B cell (primary cell): Measurements from ENCODE around the gene FGF18. TPM values are rescaled to one million over a fixed set of nuclear protein-coding genes. Genes with fewer than 3 reads are reported as not detected.

Source experiments
- ATAC-seq: fragments of 200-7000 bp; cut with Tn5 transposase; one replicate; pipeline ENCODE4 v1.10.0; 2021; ENCODE audit warnings: low read depth, mild to moderate bottlenecking, moderate number of reproducible peaks, moderate library complexity
- CTCF ChIA-PET: fragments of 350-600 bp; sonication (Branson Sonifier 250); formaldehyde crosslinking; loops from one replicate; lab custom pipeline; 2021; ENCODE audit warnings: antibody characterized with exemption, inconsistent platforms; lab: Charles Lee
- POLR2A ChIA-PET: fragments of 350-600 bp; sonication (Branson Sonifier 250); formaldehyde crosslinking; loops from one replicate; lab custom pipeline; 2021; ENCODE audit warnings: antibody characterized with exemption; lab: Charles Lee
- DNase-seq: peaks from one replicate; pipeline ENCODE4 v3.0.0; 2013
- H2AFZ ChIP-seq: 2 replicates; pipeline ENCODE4 v1.6.1; 2012; ENCODE audit warnings: mild to moderate bottlenecking, low read depth, low read length; ENCODE audit not compliant: insufficient read depth, poor library complexity, severe bottlenecking
- H3K27ac ChIP-seq, 2 donors: 1 replicate in 1 of 2; 2 replicates in 1 of 2; pipeline ENCODE4 v1.5.1; 2012 to 2013; ENCODE audit warnings: low read length in 2 of 2, mild to moderate bottlenecking in 2 of 2, moderate library complexity in 1 of 2
- H3K27me3 ChIP-seq, 4 experiments: fragments of 200-600 bp in 1 of 4; sonication (generic) in 1 of 4; replicated peaks in 1 of 4; 1 replicate in 2 of 4; 2 replicates in 2 of 4; pipeline versions ENCODE4 v1.6.1 to v1.7.0; 2013 to 2016; ENCODE audit warnings: low read length in 3 of 4, mild to moderate bottlenecking in 2 of 4, mixed read lengths in 1 of 4, moderate library complexity in 1 of 4; ENCODE audit not compliant: insufficient read depth in 4 of 4, control insufficient read depth in 3 of 4; ENCODE audit errors: control extremely low read depth in 1 of 4
- H3K36me3 ChIP-seq, 2 experiments: replicated peaks in 1 of 2; 1 replicate in 1 of 2; 2 replicates in 1 of 2; pipeline versions ENCODE4 v1.6.1 to v1.7.1; 2013; ENCODE audit warnings: low read length in 1 of 2; ENCODE audit not compliant: insufficient read depth in 2 of 2, control insufficient read depth in 1 of 2; ENCODE audit errors: control extremely low read depth in 1 of 2, extremely low read depth in 1 of 2
- H3K4me1 ChIP-seq, 2 donors: fragments of 200-600 bp in 1 of 2; sonication (generic) in 1 of 2; 1 replicate in 1 of 2; 2 replicates in 1 of 2; pipeline versions ENCODE4 v1.5.1 to v1.6.1; 2013 to 2017; ENCODE audit warnings: low read length in 2 of 2; ENCODE audit not compliant: control insufficient read depth in 2 of 2, insufficient read depth in 2 of 2
- H3K4me2 ChIP-seq: replicated peaks from 2 replicates; pipeline ENCODE3; 2012; ENCODE audit warnings: mild to moderate bottlenecking, low read depth, low read length; ENCODE audit not compliant: poor library complexity, severe bottlenecking
- H3K4me3 ChIP-seq, 5 experiments: fragments of 200-600 bp in 1 of 5; sonication (generic) in 1 of 5; 1 replicate in 3 of 5; 2 replicates in 2 of 5; pipeline versions ENCODE4 v1.5.1 to v1.7.0; 2011 to 2016; ENCODE audit warnings: low read length in 4 of 5, mild to moderate bottlenecking in 4 of 5, low read depth in 2 of 5, control low read depth in 1 of 5, moderate library complexity in 1 of 5; ENCODE audit not compliant: insufficient read depth in 1 of 5; ENCODE audit errors: control extremely low read depth in 1 of 5, extremely low read depth in 1 of 5
- H3K79me2 ChIP-seq: fragments of 200-600 bp; sonication (generic); one replicate; pipeline ENCODE4 v1.6.0; 2016; ENCODE audit warnings: low read length; ENCODE audit not compliant: control insufficient read depth, insufficient read depth
- H3K9ac ChIP-seq: fragments of 200-600 bp; sonication (generic); 2 replicates; pipeline ENCODE4 v1.6.1; 2017; ENCODE audit warnings: mild to moderate bottlenecking, low read length, moderate library complexity
- H3K9me3 ChIP-seq, 3 donors: one replicate each; pipeline versions ENCODE4 v1.6.1 to v1.7.1; 2013; ENCODE audit warnings: low read length in 2 of 3; ENCODE audit not compliant: control insufficient read depth in 2 of 3, insufficient read depth in 1 of 3; ENCODE audit errors: control extremely low read depth in 1 of 3
- H4K20me1 ChIP-seq: 2 replicates; pipeline ENCODE4 v1.6.0; 2012; ENCODE audit warnings: mild to moderate bottlenecking, low read length; ENCODE audit not compliant: insufficient read depth, control insufficient read depth, poor library complexity, severe bottlenecking
- H3K27ac Mint-ChIP-seq: one replicate; pipeline ENCODE4 v1.8.0; 2021; ENCODE audit warnings: mixed read lengths
- H3K27me3 Mint-ChIP-seq: one replicate; pipeline ENCODE4 v1.8.0; 2021; ENCODE audit warnings: mixed read lengths
- H3K4me1 Mint-ChIP-seq: one replicate; pipeline ENCODE4 v1.8.0; 2021; ENCODE audit warnings: mixed read lengths
- H3K4me3 Mint-ChIP-seq: one replicate; pipeline ENCODE4 v1.8.0; 2021; ENCODE audit warnings: mixed read lengths
- H3K9me3 Mint-ChIP-seq: one replicate; pipeline ENCODE4 v1.8.0; 2022; ENCODE audit warnings: mixed read lengths; ENCODE audit not compliant: insufficient read depth
- EZH2 ChIP-seq: IDR thresholded peaks from 2 replicates; pipeline ENCODE4 v1.6.1; 2012; ENCODE audit warnings: borderline replicate concordance, low read depth, mild to moderate bottlenecking, moderate library complexity, low read length; ENCODE audit not compliant: insufficient read depth, poor library complexity, severe bottlenecking
- WGBS: methylation state at CpG from one replicate; pipeline ENCODE4 v1.1.5; 2013; ENCODE audit warnings: missing lambda C conversion rate; ENCODE audit not compliant: insufficient coverage; 5-methylcytosine and 5-hydroxymethylcytosine counted together
- intact Hi-C: fragments of 100-400 bp; cut with micrococcal nuclease; formaldehyde crosslinking; loops from one replicate; pipeline ENCODE4 v1.10.0; 2022
- polyA plus RNA-seq: library from polyadenylated mRNA; depleted of rRNA; stranded (reverse); fragments of >200 nt; gene quantifications from 2 replicates; pipeline ENCODE4 v1.2.3, GENCODE V29; 2012
- total RNA-seq, 2 donors: library from RNA; stranded (reverse); fragments of 120-200 nt in 1 of 2; gene quantifications; 1 replicate in 1 of 2; 2 replicates in 1 of 2; pipeline versions ENCODE4 v1.2.3 to v1.2.4, GENCODE V29; 2013 to 2022
- TF ChIP-seq, protein P1 (sequence below): fragments of 200-600 bp; IDR thresholded peaks from one replicate; pipeline ENCODE4 v1.8.0; 2022; ENCODE audit warnings: antibody characterized with exemption, mild to moderate bottlenecking

FGF18 gene
- total and polyA plus RNA-seq, 2 donors (not counting 1 experiment from before 2014, with no cell fraction given), result 0.06 to 0.15 TPM

DNA sequence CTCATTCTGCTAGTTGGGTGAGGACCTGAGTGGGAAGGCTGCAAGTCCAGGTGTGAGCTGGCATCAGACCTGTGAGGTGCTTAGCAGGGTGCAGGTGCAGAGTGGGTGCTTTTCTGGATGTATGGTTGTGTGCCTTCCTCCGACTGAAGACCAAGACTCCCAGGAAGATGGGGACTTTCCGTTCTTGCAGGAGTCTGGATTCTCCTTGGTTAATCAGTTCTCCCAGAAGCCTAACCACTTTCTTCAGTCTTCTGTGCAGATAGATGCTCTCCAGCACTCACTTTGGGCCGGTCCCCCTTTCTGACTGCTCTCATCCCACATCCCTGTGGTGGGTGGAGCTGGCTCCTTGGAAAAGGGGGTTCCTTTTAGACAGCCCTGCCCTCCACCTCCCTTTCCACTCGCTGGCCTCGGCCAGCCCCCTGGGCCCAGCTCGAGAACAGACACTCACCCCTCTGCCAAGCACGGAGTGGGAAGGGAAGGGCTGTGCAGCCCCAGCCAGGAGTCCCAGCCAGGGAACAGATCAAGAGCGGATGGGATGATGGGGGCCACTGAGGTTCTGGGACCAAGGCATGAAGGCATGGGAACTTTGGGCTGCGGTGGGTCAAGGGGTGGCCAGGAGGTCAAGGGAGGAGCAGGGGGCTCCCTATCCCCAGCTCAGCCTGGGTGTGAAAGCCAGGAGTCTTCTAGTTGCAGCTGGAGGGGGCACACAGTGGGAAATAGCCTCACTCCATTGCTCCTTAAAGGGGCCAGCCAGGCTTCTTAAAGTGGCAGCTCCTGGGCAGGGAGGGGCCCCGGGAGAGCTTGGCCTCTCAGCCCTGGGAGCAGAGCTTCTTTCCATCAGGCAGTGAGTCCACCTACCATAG lies 62.4 kb downstream of the FGF18 start:
- Histone ChIP-seq H3K4me2 (no peak overlapping the region), H2AFZ (no peak overlapping the region), H3K27me3 (peaks cover 0 to 10% (median 1%) of the 10 kb centered on the region in 4 experiments), H3K79me2 (no peaks in the 10 kb centered on the region), H3K9me3 (no peaks in the 10 kb centered on the region), H3K9ac (no peak overlapping the region), H4K20me1 (no peaks in the 10 kb centered on the region), H3K36me3 (no peaks in the 10 kb centered on the region), H3K27ac (no peak overlapping the region), H3K4me1 (peaks cover 0 to 3% of the 10 kb centered on the region in 2 donors), H3K4me3 (no peak overlapping the region)
- ChIA-PET POLR2A (no interaction called here), CTCF (interaction anchor here (0.7 to 1.3 kb wide), 3 partner anchors 63 to 1174 kb away, joined by 3 to 4 read pairs (median 3); partner anchors contain the start of gene FGF18)
- ATAC-seq, result no peak
- intact Hi-C loops, result loop anchor here (10.0 kb wide), 1 partner anchor 813 kb away; no protein-coding TSS in a partner anchor
- WGBS, result 89% methylated on average over 7 of the region's 10 CpGs
- TF ChIP-seq EZH2, result no peak
- TF ChIP-seq, protein P1, sequence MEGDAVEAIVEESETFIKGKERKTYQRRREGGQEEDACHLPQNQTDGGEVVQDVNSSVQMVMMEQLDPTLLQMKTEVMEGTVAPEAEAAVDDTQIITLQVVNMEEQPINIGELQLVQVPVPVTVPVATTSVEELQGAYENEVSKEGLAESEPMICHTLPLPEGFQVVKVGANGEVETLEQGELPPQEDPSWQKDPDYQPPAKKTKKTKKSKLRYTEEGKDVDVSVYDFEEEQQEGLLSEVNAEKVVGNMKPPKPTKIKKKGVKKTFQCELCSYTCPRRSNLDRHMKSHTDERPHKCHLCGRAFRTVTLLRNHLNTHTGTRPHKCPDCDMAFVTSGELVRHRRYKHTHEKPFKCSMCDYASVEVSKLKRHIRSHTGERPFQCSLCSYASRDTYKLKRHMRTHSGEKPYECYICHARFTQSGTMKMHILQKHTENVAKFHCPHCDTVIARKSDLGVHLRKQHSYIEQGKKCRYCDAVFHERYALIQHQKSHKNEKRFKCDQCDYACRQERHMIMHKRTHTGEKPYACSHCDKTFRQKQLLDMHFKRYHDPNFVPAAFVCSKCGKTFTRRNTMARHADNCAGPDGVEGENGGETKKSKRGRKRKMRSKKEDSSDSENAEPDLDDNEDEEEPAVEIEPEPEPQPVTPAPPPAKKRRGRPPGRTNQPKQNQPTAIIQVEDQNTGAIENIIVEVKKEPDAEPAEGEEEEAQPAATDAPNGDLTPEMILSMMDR, result no peak
- DNase-seq, result no peak
- Mint-ChIP-seq H3K27me3 (peaks cover 18% of the 10 kb centered on the region), H3K9me3 (no peaks in the 10 kb centered on the region), H3K4me3 (no peak overlapping the region), H3K27ac (no peak overlapping the region), H3K4me1 (peaks cover 2% of the 10 kb centered on the region)

DNA sequence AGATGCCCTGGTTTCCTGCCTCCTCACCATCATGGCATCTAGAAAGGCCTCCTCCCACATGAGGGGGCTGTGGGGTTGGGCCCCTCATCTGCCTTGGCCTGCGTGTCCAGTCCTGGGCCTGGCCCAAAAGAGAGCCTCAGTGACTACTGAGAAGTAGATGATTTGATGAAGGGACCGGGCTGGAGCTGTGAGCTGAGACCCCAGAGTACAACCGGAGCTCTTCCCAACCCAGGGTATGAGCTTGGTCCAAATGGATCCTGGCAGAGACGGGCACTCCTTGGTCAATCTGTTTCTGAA lies 62.9 kb downstream of the FGF18 start:
- Histone ChIP-seq H3K4me1 (peaks cover 0 to 3% of the 10 kb centered on the region in 2 donors), H2AFZ (no peak overlapping the region), H3K9me3 (no peaks in the 10 kb centered on the region), H3K79me2 (no peaks in the 10 kb centered on the region), H3K27ac (no peak overlapping the region), H3K27me3 (peaks cover 0 to 10% (median 1%) of the 10 kb centered on the region in 4 experiments), H3K4me3 (no peak overlapping the region), H3K36me3 (no peaks in the 10 kb centered on the region), H3K9ac (no peak overlapping the region), H3K4me2 (no peak overlapping the region), H4K20me1 (no peaks in the 10 kb centered on the region)
- ChIA-PET POLR2A (no interaction called here), CTCF (interaction anchor here (1.1 to 1.3 kb wide), 2 partner anchors 64 to 811 kb away, joined by 3 to 4 read pairs; partner anchors contain the start of gene FGF18)
- TF ChIP-seq, protein P1, result no peak
- no peak for TF ChIP-seq EZH2
- ATAC-seq (no peak), DNase-seq (no peak)
- WGBS, result 95% methylated on average over 3 of the region's 4 CpGs
- no peak overlapping the region for H3K27ac Mint-ChIP-seq
- H3K27me3 Mint-ChIP-seq, result peaks cover 24% of the 10 kb centered on the region
- H3K9me3 Mint-ChIP-seq, result no peaks in the 10 kb centered on the region
- intact Hi-C loops, result loop anchor here (10.0 kb wide), 1 partner anchor 812 kb away; no protein-coding TSS in a partner anchor
- H3K4me3 Mint-ChIP-seq, result no peak overlapping the region
- peaks cover 2% of the 10 kb centered on the region for H3K4me1 Mint-ChIP-seq
